Neutrophil (primary cell): ENCODE measurements around the gene CLEC19A.

Experiments used
- H3K27ac ChIP-seq: fragments of 200-600 bp; sonication (generic); 2 replicates; pipeline ENCODE4 v1.5.1; 2016; ENCODE audit warnings: mild to moderate bottlenecking, moderate library complexity
- H3K27me3 ChIP-seq: fragments of 200-600 bp; sonication (generic); 2 replicates; pipeline ENCODE4 v1.6.0; 2016; ENCODE audit warnings: mild to moderate bottlenecking
- H3K36me3 ChIP-seq: fragments of 200-600 bp; sonication (generic); 2 replicates; pipeline ENCODE4 v1.5.1; 2017
- H3K4me1 ChIP-seq, 2 experiments: fragments of 200-600 bp in 1 of 2; sonication (generic) in 1 of 2; 1 replicate in 1 of 2; 2 replicates in 1 of 2; pipeline versions ENCODE4 v1.5.1 to v1.6.1; 2013 to 2016; ENCODE audit warnings: low read depth in 1 of 2, low read length in 1 of 2, mild to moderate bottlenecking in 1 of 2, moderate library complexity in 1 of 2; ENCODE audit not compliant: control insufficient read depth in 1 of 2, insufficient read depth in 1 of 2
- H3K4me3 ChIP-seq, 2 experiments: fragments of 200-600 bp in 1 of 2; sonication (generic) in 1 of 2; 1 replicate in 1 of 2; 2 replicates in 1 of 2; pipeline ENCODE4 v1.5.1; 2013 to 2016; ENCODE audit warnings: low read depth in 1 of 2, low read length in 1 of 2, mild to moderate bottlenecking in 1 of 2, moderate library complexity in 1 of 2
- H3K9me3 ChIP-seq: fragments of 200-600 bp; sonication (generic); 2 replicates; pipeline ENCODE4 v1.5.1; 2016
- TF ChIP-seq, protein P1 (sequence below): fragments of 200-600 bp; sonication (generic); IDR thresholded peaks from 2 replicates; pipeline ENCODE4 v1.5.1; 2016; ENCODE audit warnings: antibody characterized with exemption

CLEC19A gene

DNA sequence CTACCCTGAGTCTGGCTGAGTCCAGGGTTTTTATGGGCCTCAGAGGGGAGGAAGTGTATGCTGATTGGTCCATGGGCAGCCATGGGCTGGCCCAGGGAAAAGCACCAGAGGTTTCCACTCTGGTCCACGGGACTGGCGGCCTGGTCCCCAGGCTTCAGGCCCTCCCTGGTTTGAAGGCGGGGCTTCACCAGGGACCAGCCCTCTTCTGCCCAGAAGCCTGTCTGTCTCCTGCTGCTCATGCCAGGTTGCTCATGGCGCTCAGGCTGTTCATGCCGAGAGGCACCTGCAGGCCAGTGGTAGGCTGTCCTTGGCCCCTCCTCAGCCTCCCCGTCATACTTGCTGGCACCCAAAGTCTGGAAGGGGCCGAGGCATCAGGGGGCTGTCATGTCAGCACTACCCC is 45.0 kb upstream of the CLEC19A start:
- Histone ChIP-seq H3K27ac (no peak overlapping the region), H3K27me3 (no peaks in the 10 kb centered on the region), H3K4me3 (no peak overlapping the region), H3K4me1 (no peaks in the 10 kb centered on the region), H3K9me3 (no peaks in the 10 kb centered on the region), H3K36me3 (no peaks in the 10 kb centered on the region)
- TF ChIP-seq, protein P1, sequence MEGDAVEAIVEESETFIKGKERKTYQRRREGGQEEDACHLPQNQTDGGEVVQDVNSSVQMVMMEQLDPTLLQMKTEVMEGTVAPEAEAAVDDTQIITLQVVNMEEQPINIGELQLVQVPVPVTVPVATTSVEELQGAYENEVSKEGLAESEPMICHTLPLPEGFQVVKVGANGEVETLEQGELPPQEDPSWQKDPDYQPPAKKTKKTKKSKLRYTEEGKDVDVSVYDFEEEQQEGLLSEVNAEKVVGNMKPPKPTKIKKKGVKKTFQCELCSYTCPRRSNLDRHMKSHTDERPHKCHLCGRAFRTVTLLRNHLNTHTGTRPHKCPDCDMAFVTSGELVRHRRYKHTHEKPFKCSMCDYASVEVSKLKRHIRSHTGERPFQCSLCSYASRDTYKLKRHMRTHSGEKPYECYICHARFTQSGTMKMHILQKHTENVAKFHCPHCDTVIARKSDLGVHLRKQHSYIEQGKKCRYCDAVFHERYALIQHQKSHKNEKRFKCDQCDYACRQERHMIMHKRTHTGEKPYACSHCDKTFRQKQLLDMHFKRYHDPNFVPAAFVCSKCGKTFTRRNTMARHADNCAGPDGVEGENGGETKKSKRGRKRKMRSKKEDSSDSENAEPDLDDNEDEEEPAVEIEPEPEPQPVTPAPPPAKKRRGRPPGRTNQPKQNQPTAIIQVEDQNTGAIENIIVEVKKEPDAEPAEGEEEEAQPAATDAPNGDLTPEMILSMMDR: no peak

DNA sequence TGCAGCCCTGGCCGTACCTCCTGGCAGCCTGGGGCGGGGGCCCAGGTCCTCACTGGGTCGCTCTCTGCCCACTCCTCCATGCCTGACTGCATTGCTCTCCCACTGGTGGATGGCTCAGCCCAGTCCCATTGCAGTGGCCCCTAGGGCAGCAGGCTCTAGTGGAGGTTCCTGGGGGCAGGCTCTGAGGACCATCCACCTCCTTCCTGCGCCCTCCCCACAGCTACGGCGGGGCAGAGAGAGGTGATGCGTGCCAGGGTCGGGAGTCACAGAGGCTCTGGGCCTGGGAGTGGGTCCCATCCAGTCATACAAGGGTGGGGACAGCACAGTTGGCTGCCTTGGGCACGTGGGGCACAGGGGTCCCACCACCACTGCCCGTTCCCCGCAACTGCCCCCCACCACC is 44.0 kb upstream of the CLEC19A start:
- Histone ChIP-seq H3K4me1 (no peaks in the 10 kb centered on the region), H3K27me3 (no peaks in the 10 kb centered on the region), H3K36me3 (no peaks in the 10 kb centered on the region), H3K9me3 (no peaks in the 10 kb centered on the region), H3K4me3 (no peak overlapping the region), H3K27ac (no peak overlapping the region)
- TF ChIP-seq, protein P1: no peak

DNA sequence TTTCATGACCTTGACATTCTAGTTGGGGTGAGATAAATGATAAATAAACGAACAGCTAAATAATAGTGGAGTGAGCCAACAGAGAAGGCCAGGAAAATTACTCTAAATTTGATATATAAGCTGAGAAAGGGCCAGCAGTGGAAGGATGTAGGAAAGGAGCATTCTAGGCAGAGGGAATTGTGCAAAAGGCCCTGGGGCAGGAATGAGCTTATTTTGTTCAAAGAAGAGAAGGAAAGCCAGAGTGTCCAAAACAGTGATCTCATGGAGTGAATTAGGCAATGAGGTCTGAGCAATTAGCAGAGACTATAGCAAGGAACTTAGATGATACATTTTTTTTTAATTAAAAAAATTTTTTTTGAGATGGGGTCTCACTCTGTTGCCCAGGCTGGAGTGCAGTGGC is 43.3 kb upstream of the CLEC19A start:
- H3K4me3 ChIP-seq: no peak overlapping the region
- H3K27me3 ChIP-seq: no peaks in the 10 kb centered on the region
- TF ChIP-seq, protein P1: no peak
- H3K36me3 ChIP-seq: no peaks in the 10 kb centered on the region
- no peaks in the 10 kb centered on the region for H3K4me1 ChIP-seq
- H3K27ac ChIP-seq: no peak overlapping the region
- H3K9me3 ChIP-seq: no peaks in the 10 kb centered on the region

DNA sequence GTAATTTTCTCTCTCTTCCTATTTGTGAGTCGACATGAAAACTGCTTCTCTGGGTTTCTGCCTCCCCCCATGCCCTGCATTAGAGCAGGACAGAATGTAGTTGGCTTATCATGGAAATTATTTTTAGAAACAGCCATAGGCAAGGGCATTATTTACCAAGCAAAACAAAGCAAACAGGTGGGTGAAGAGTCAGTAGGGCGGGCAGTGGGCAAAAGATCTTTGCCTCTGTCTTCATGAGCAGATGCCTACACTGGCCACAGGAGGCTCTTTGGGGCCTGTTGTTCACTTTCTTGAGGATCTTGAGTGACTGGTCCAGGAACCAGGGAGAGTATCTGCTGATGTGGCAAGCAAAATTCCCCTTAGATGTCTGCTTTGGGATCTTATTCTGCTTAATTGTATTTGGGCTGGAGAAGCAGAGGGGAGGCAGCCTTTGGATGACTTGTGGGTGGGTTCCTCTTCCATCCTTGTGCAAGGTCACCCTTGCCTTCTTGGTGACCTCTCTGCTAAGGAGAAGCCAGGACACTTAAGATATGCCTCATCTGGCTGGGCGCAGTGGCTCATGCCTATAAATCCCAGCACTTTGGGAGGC is 42.5 kb upstream of the CLEC19A start:
- no peak overlapping the region for H3K4me3 ChIP-seq
- H3K27me3 ChIP-seq: no peaks in the 10 kb centered on the region
- TF ChIP-seq, protein P1: no peak
- no peaks in the 10 kb centered on the region for H3K4me1 ChIP-seq
- H3K27ac ChIP-seq: no peak overlapping the region
- H3K36me3 ChIP-seq: no peaks in the 10 kb centered on the region
- no peaks in the 10 kb centered on the region for H3K9me3 ChIP-seq

DNA sequence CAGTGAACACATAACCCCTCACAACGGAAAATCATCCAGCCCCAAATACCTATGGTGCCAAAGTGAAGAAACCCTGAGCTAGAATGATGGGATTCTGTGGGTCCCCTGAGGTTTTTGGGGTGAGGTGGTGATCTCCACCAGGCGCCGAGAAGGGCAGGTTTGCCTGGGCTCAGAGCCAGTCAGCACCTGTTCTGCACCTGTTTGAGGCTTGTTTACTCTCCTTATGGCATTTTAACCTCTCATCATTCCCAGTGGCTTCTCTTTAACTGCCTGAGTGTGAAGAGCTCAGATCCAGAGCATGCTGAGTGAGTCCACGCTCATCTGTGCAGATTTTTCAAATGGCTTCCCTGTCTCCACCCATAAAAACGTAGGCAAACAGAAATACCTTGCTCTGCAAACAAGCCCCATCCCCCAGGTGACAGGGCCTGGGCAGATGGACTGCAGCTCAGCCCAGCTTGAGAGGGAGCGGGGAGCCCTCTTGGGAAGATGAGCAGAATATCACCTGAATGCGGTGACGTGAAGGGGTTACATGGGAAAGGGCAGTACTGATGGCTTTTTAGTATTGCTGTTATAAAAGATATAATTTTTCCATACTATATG is 40.1 kb upstream of the CLEC19A start:
- Histone ChIP-seq H3K27me3 (no peaks in the 10 kb centered on the region), H3K36me3 (no peaks in the 10 kb centered on the region), H3K4me1 (no peaks in the 10 kb centered on the region), H3K9me3 (no peaks in the 10 kb centered on the region), H3K27ac (no peak overlapping the region), H3K4me3 (no peak overlapping the region)
- TF ChIP-seq, protein P1: no peak
